GM18507 (cell line): ENCODE data around the gene MT1X.
A peak's percentile ranks its signal among the peaks of the same experiment; 100 is the strongest.
"Not testable (repeated sequence)": the region's sequence is repeated elsewhere in the genome, so short reads cannot be mapped to it uniquely, and the experiment has no call there.

Experiments
- DNase-seq: peaks from one replicate; pipeline ENCODE4 v3.0.0; 2011; ENCODE audit warnings: low read depth; ENCODE audit not compliant: insufficient read length; ENCODE audit errors: extremely low spot score
- FAIRE-seq: peaks from 2 replicates; lab custom pipeline; 2011; peaks lifted over from hg19 to GRCh38; lab: Jason Lieb, UNC

The MT1X gene

DNA sequence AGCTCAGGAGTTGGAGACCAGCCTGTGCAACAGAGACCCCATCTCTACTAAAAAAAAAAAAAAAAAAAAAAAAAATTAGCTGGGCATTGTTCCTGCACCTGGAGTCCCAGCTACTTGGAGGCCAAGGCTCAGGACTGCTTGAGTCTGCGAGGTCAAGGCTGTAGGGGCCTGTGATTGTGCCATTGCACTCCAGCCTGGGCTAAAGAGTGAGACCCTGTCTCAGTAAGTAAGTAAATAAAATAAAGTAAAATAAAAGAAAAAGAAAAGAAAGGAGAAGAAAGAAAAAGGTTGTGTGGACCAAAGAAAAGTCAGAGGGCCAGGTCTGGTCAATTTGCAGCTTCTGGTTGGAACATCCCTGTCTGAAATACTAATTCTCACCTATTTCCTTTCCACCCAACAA, 18.4 kb downstream of the MT1X start:
- no peak for FAIRE-seq
- no peak for DNase-seq

DNA sequence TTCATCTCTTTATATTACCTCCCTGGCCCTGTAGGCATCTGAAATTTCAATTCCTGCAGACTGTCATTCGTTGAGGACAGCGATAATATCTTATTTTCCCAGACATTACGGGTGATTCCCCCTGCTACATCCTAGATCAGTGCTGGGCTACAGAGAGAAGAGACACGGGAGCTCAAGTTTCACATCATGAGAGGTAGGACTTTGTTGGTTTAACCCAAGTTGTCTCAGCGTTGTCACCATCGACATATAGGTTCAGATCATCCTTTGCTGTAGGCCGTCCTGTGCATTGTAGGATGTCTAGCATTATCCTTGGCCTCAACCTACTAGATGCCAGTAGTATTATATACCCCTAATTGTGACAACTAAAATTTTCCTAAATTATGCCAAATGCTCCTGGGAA, 19.3 kb downstream of the MT1X start:
- DNase-seq, result no peak
- FAIRE-seq, result no peak

DNA sequence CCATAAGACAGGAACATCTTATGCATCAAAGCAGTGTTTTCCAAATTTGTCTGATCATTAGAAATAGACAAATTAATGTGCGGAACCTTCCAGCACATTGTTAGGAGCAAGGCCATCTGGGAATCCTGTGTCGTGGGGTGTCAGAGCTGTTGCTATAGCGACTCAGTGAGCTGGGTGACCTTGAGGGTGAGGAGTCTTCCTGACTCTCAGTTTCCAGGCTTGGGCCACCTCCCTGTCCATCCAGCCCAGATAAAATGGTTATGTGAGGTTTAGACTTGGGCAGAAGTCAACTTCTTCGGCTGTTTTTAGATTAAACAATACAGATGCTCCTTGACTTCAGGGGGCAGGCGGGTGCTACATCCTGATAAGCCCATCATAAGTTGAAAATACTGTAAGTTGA, 20.6 kb downstream of the MT1X start:
- DNase-seq (no peak), FAIRE-seq (no peak)

DNA sequence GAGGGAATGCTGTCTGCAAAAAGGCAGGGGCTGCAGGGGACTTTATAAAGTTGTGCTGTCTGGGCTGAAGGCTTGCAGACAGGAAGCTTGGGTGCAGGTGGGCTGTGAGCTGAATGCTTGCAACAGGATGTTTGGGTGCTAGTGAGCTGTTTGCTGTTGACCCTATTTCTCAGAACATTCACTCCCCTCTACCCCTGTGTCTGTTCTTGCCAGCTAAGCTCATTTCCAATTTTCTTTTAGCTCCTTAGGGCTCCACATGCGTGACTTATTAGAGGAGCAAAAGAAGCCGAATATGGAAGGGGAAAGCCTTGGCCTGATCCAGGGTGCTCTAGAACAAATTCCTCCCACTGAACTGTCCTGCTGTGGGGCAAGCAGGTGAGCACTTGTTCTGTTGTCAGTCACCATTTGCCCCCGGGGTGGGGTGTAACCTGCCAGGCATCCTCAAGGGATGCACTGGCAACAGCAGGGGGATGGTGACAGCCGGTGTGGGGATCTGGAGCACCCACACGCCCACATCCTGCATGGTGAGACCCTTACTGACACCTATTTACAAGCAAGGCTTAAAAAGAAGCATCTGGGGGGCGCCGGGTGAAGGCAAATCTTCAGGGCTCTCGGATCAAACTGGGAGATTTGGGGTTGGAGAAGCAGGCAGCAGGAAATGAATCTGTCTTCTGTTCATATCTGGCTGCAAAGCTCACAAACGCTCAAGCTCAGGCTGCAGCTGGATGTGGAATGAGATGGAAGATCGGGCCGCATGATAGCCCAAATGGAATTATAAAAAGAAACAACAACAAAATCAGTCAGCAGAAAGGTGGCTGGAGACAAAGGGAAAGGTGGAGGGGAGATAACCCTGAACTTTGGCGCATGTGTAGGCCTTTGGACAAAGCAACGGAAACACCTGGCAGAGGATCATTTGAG, 26.5 kb downstream of the MT1X start:
- FAIRE-seq (no peak), DNase-seq (no peak)

DNA sequence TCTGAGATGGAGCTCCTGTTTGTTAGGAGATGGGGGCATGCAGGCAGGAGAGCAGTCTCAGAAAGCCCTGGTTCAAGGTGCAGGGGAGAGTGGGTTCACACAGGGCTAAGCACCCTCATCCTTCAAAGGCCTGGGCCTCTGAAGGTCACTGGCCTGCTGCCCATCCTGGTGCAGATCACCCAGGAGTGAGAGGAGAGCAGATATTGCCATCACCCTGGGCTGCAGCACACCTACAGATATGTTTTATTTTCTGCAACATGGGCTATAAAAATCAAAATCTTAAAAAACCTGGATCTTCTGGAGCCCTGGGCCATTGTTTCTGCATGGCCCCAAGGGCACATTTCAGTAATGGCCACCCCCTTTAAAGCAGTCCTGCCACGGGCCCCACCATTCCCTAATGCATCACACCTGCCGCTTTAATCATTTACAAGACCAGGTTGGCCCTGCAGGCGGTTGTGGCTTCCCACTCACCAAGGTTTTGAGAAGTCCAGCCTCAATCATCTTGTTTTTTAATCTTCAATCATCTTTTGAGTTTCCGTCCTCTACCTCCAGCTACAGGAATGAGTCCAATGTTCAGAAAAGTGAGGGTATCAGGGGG, 27.3 kb downstream of the MT1X start:
- FAIRE-seq, result no peak

DNA sequence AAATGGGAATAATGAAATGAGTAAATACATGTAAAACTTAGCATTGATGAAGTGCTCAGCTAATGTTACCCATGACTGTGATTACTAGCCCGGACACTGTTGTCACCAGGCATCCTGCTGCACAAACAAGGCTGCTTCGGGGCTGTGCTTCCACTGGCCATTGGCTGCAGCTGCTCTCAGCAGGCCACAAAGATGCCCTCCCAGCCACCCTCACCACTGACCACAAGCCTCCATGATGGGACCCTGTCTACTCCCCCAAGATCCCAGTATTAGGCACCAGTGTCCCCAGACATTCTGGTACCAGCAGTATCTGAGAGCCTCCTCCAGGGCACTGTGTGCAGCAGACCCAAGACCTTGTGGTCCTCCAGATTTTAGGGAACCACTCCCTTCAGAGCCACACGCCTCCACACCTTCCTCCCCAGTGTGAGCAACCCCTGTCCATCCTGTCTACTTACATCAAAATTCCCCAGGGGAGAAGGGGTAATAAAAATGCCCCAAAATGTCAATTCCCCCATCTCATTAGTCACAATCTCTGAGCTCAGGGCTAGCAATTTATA, 28.0 kb downstream of the MT1X start:
- no peak for FAIRE-seq
- DNase-seq, result no peak

More for the DNA sequence above, 27.3 kb downstream of the MT1X start:
- DNase-seq, result no peak

DNA sequence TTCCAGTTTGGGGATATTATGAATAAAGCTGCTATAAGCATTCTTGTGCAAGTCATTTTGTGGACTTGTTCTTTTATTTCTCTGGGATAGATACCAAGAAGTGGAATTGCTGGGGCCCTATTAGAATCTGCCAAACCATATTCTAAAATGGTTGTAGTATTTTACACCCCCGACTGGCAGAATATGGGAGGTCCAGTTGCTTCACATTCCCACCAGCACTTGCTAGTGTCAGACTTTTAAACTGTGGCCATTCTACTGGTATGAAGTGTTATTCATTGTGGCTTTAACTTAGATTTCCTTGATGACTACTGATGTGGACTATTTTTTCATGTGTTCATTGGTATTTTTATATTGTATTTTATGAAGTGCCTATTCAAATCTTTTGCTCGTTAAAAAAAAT, 29.6 kb downstream of the MT1X start:
- no peak for FAIRE-seq

DNA sequence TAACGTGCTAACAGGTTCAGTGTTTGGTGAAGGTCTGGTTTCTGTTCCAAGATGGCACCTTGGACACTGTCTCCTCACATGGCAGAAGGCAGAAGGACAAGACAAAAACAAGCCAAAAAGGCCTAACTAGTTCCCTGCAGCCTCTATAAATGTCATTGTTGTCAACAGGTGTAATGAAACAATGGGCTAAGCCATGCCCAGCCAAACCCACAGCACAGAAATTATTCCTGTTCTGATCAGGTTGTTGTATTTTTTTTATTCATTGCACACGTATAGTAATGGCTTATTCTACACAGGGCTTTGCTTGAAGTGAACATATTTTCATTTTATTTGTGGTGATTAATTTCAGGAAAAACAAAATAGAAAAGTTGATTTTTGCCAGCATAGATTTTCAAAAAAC, 31.5 kb downstream of the MT1X start:
- FAIRE-seq (no peak), DNase-seq (no peak)

More for the DNA sequence above, 29.6 kb downstream of the MT1X start:
- DNase-seq, result no peak

DNA sequence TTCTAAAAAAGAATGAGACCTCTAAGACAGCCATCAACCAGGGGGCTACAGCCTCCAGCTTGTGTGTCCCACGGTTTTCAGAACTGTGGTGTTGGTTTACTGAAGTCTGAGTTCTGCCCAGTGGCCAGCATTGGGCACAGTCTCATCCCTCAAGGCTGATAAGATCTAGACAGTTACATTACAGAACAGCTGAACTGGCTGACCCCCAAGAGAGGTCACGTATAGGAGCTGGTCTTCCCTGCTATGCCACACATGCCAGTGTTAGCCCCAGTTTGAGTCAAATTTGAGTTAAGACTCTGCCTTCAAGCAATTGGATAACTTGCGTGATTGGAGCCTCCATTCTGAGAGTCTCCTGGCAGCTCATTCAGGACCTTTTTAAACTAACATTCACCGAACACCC, 32.9 kb downstream of the MT1X start:
- FAIRE-seq (no peak), DNase-seq (no peak)

DNA sequence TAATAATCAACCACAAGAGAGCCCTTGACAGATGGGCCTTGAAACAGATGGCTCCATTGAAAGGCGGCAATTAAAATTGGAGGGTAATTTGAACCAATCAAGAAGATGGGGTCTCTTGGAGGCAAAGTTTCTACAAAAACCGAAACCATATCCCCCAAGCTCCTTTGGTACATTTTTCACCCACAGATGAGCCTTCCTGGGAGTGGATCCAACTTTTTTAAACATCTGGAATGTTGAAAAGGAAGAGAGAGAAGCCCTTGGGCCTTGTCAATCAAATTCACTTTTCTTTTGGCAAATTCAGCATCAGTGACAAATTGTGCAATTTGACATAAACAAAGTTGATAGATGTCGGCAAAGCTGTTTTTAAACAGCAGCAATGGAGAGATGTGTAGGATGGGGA, 34.5 kb downstream of the MT1X start:
- DNase-seq, result no peak
- FAIRE-seq, result peak; percentile 45

DNA sequence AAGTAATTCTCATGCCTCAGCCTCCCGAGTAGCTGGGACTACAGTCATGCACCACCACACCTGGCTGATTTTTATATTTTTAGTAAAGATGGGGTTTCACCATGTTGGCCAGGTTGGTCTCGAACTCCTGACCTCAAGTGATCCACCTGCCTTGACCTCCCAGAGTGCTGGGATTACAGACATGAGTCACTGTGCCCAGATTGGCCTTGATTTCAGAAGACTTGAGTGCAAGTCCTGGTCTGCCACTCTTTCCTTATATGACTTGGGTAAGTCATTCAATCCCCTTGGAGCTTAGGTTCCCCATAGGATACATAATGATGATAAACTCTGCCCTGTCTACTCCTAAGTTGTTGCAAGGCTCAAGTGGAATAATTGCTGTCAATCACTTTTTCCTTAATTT, 35.3 kb downstream of the MT1X start:
- FAIRE-seq, DNase-seq: not testable (repeated sequence)

DNA sequence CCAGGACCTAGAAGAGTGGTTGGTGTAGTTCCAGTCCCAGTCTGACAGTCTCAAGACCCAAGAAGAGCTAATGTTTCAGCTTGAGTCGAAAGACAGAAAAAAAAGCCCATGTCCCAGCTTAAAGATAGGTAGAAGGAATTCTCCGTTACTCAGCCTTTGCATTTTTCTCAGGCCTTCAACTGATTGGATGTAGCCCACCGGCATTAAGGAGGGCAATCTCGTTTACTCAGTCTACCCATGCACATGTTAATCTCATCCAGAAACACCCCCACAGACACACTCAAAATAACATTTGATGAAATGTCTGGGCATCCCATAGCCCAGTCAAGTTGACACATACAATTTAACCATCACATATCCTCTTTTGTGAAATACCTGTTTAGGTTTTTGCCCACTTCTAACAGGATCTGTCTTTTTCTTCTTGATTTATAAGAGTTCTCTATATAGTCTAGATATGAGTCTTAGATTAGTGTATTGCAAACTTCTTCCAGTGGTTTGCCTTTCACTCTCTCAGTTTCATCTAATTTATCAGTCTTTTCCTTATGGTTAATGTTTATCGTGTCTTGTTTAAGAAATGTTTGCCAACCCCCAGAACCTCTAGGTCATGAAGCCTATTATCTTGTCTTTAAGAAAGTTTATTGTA, 40.1 kb downstream of the MT1X start:
- no peak for FAIRE-seq
- no peak for DNase-seq

DNA sequence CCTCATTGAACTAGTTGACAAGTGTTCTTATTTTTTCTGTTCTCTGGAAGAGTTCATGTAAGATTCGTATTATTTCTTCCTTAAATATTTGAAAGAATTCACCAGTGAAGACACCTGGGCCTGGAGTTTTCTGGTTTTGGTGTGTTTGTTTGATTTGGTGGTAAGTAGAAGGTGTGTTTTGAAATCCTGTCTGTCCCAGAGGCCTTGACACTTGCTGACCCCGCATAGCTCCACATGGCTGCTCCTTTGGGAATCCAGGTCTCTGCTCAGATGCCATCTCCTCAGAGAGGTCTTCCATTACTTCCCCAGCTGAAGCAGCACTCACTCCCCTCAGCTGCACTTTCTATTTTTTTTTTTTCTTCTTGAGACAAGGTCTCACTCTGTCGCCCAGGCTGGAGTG, 41.9 kb downstream of the MT1X start:
- DNase-seq (no peak), FAIRE-seq (no peak)

DNA sequence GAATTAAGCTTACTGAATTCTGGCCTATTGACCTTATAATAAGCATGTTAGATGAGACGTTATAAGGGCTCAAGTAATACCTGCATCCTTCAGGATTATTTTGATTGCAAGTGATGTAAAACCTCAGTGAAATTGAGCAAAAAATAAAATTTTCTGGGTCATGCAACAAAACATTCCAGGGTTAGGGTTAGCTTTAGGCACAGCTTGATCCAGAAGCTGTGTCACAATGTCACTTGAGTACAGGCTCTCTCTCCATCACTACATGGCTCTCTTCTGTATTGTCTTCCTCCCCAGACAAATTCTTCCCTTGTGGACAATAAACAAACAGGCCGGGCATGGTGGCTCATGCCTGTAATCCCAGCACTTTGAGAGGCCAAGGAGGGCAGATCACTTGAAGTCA, 44.0 kb downstream of the MT1X start:
- DNase-seq, result no peak
- no peak for FAIRE-seq

DNA sequence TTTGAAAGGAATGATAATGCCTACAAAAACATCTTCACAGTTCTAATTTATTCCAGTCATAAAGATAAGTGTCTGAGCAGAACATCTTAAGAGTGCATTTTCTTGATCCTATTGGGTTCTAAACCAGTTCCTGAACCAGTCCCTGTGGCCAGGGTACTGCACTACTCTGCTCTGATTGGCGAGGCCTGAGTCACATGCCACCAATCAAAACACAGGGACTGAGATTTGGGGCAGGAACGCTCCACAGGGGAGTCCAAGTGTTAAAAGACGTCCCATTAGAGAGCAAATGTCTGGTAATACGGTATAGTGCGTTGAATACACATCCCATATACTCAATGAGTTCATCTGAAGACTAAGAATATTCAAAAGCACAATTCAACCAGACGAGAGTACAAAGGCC, 44.7 kb downstream of the MT1X start:
- FAIRE-seq, result no peak
- no peak for DNase-seq

DNA sequence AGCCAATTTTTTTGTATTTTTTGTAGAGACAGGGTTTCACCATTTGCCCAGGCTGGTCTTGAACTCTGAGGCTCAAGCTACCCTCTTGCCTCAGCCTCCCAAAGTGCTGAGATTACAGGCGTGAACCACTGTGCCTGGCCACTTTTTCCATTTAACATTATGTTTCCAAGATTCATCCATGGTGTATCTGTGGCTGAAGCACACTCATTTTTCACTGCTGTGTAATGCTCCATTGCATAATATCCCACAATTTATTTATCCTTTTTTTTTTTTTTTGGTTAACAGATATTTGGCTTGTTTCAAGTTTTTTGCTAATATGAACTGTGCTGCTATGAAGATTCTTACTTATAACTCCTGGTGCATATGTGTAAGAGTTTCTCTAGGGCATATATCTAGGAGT, 45.8 kb downstream of the MT1X start:
- FAIRE-seq, result no peak
- DNase-seq, result no peak

DNA sequence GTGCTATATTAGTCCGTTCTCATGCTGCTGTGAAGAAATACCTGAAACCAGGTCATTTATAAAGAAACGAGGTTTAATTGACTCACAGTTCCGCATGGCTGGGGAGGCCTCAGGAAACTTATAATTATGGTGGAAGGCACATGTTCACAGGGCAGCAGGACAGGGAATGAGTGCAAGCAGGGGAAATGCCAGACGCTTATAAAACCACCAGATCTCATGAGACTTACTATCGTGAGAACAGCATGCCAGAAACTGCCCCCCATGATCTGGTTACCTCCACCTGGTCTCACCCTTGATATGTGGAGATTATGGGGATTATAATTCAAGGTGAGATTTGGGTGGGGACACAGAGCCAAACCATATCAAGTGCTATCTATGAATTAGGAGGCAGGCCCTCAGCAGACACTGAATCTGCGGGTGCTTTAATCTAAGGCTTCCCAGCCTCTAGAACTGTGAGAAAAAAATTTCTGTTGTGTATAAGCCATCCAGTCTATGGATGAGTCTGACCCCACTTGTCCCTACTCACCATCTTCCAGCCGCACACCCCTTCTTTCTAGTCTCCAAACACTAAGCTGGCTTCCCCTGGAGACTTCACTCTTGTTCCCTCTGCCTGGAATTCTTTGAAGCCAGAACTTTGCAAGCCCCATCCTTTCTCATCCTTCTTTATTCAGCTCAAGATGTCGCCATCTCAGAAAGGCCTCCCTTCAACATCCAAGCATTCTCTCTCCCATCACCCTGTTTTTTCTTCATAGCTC, 46.9 kb downstream of the MT1X start:
- DNase-seq, result no peak

DNA sequence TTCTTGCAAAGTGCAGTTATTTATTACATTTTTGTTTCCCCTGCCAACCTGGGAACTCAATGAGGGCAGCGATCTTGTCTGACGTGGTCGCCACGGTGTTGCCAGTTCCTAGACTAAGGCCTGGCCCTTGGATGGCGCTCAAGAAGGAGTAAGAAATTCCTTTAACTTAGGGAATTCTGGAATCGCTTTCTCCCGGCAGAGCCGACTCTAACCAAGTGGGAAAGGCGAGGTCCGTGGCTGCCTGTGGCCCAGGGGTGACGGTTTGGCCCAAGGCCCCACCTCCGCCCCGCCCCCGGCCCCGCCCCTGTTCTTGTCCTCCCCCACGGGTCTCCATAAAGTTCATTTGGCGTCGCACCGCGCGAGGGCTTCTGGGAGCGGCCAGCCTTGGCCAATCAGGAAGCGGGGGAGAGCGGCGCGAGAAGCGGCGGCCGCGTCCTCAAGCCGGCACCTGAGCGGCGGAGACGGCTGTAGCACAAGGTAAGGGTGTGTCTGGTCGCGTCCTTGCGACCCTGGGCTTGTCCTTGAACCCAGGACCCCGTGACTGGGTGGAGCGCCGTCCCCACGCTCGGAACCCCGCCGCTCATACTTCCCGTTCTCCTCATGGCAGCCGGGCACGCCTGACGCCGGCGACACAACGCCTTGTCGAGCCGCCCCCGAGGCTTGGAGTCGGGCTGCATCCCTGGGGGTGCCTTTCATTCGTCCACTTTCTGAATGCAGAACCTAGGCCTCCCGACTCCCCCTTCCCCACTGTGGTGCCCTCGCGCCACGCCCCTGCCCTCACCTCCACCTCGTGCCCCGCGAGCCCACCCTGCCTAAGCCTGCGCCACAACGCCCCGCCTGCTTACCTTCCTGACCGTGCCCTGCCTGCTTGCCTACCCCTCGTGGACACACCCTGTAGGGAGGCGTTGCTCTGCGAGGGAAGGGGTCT, 47.7 kb downstream of the MT1X start, which contains the start of gene NUP93:
TSS of gene NUP93 (plus strand) at position 395 of the 928 bp plus-strand sequence. CDS start 18,119 bp downstream, outside the sequence.
- peak; percentile 92 for DNase-seq
- FAIRE-seq, result peak; percentile 63

More for the DNA sequence above, 46.9 kb downstream of the MT1X start:
- no peak for FAIRE-seq
